GM12878 (cell line): ENCODE results near the gene ESRRG. TPM values are rescaled to one million over a fixed set of nuclear protein-coding genes. Genes with fewer than 3 reads are reported as not detected.

Experiments
- ATAC-seq: fragments of 200-7000 bp; cut with Tn5 transposase; 3 replicates; pipeline ENCODE4 v1.9.1; 2020; ENCODE audit warnings: mild to moderate bottlenecking, moderate library complexity
- BruUV-seq: library from RNA; stranded (reverse); fragments of 400-500 nt; replicated peaks from 2 replicates; lab custom pipeline; 2021; lab: Mats Ljungman, UMichigan
- CTCF ChIA-PET: fragments of 300-600 bp; sonication (Branson Sonifier 250); formaldehyde crosslinking; extraction: SDS; loops from one replicate; lab custom pipeline; 2021; ENCODE audit warnings: inconsistent platforms; lab: Yijun Ruan, JAX
- POLR2A ChIA-PET: fragments of 350-600 bp; formaldehyde crosslinking; extraction: SDS; loops from one replicate; lab custom pipeline; 2021; ENCODE audit warnings: inconsistent platforms; lab: Charles Lee
- RAD21 ChIA-PET: fragments of 300-600 bp; sonication (Branson Sonifier 250); formaldehyde crosslinking; loops from one replicate; lab custom pipeline; 2023; ENCODE audit warnings: antibody characterized with exemption; ENCODE audit not compliant: unreplicated experiment; lab: Charles Lee
- SMC1A ChIA-PET: fragments of 300-600 bp; sonication (Branson Sonifier 250); formaldehyde crosslinking; loops from one replicate; lab custom pipeline; 2023; ENCODE audit not compliant: unreplicated experiment, uncharacterized antibody; lab: Charles Lee
- DNase-seq: peaks from one replicate; pipeline ENCODE4 v3.0.0-alpha.2; 2011; ENCODE audit warnings: low read depth, low spot score
- FAIRE-seq: peaks from 3 replicates; lab custom pipeline; 2011; peaks lifted over from hg19 to GRCh38; lab: Jason Lieb, UNC
- H2AFZ ChIP-seq: 2 replicates; pipeline ENCODE4 v1.6.0; 2011; ENCODE audit warnings: low read depth, low read length, control low read depth; ENCODE audit not compliant: control insufficient read depth
- H3K27ac ChIP-seq: 2 replicates; pipeline ENCODE4 v1.5.1; 2011; ENCODE audit warnings: control low read depth; ENCODE audit not compliant: control insufficient read depth, insufficient read depth
- H3K27me3 ChIP-seq, 2 experiments: replicated peaks in 1 of 2; 2 replicates each; pipeline versions ENCODE4 v1.6.0 to v1.6.1; 2011; ENCODE audit warnings: low read length in 1 of 2; ENCODE audit not compliant: control insufficient read depth in 2 of 2, insufficient read depth in 2 of 2
- H3K36me3 ChIP-seq, 2 experiments: 2 replicates each; pipeline ENCODE4 v1.5.1; 2011; ENCODE audit warnings: low read length in 1 of 2; ENCODE audit not compliant: control insufficient read depth in 2 of 2, insufficient read depth in 2 of 2
- H3K4me1 ChIP-seq: 2 replicates; pipeline ENCODE4 v1.6.1; 2011; ENCODE audit warnings: mild to moderate bottlenecking, low read length, moderate library complexity, mixed read lengths; ENCODE audit not compliant: control insufficient read depth, insufficient read depth
- H3K4me2 ChIP-seq: 2 replicates; pipeline ENCODE4 v1.6.0; 2011; ENCODE audit warnings: control low read depth; ENCODE audit not compliant: control insufficient read depth, insufficient read depth
- H3K4me3 ChIP-seq: fragments of 200-600 bp; sonication (generic); 2 replicates; pipeline ENCODE4 v1.5.1; 2016
- H3K79me2 ChIP-seq: 2 replicates; pipeline ENCODE4 v1.6.0; 2011; ENCODE audit warnings: low read length; ENCODE audit not compliant: control insufficient read depth, insufficient read depth
- H3K9ac ChIP-seq: 2 replicates; pipeline ENCODE4 v1.8.0; 2011; ENCODE audit warnings: low read length, control low read depth, mixed read lengths; ENCODE audit not compliant: control insufficient read depth, insufficient read depth
- H3K9me3 ChIP-seq: replicated peaks from 3 replicates; pipeline ENCODE4 v1.5.1; 2011; ENCODE audit warnings: mild to moderate bottlenecking, low read length; ENCODE audit not compliant: control insufficient read depth, insufficient read depth
- H4K20me1 ChIP-seq: 2 replicates; pipeline ENCODE4 v1.6.0; 2011; ENCODE audit not compliant: control insufficient read depth, insufficient read depth
- ASH2L ChIP-seq: fragments of 300-600, 200-600 bp; sonication (generic); IDR thresholded peaks from 2 replicates; pipeline ENCODE4 v1.6.1; 2017; ENCODE audit warnings: low read depth, mild to moderate bottlenecking, borderline replicate concordance
- EGR1 ChIP-seq, 2 experiments: IDR thresholded peaks; 1 replicate in 1 of 2; 2 replicates in 1 of 2; pipeline ENCODE4 v1.6.1; 2011 to 2012; ENCODE audit warnings: low read depth in 2 of 2, low read length in 2 of 2, borderline replicate concordance in 1 of 2, mild to moderate bottlenecking in 1 of 2, moderate library complexity in 1 of 2
- GABPA ChIP-seq: IDR thresholded peaks from 2 replicates; pipeline ENCODE4 v1.6.1; 2014; ENCODE audit warnings: antibody characterized with exemption, low read depth, mild to moderate bottlenecking, inconsistent platforms
- GATAD2B ChIP-seq: fragments of 450-650 bp; conservative IDR thresholded peaks from 2 replicates; pipeline ENCODE4 v1.6.1; 2017; ENCODE audit warnings: low read depth, mild to moderate bottlenecking, moderate library complexity
- HCFC1 ChIP-seq: fragments of 150-350 bp; IDR thresholded peaks from 2 replicates; pipeline ENCODE4 v1.6.1; 2014; ENCODE audit warnings: low read length
- HDAC2 ChIP-seq: fragments of 200-600 bp; sonication (generic); IDR thresholded peaks from 2 replicates; pipeline ENCODE4 v1.6.1; 2017
- MEF2A ChIP-seq: IDR thresholded peaks from 2 replicates; pipeline ENCODE4 v1.6.1; 2011; ENCODE audit warnings: low read depth, mild to moderate bottlenecking, low read length, moderate library complexity; ENCODE audit not compliant: insufficient read depth
- SREBF1 ChIP-seq: IDR thresholded peaks from 2 replicates; pipeline ENCODE4 v1.6.1; 2012; ENCODE audit warnings: mild to moderate bottlenecking, low read length
- YBX1 ChIP-seq: fragments of 450-650 bp; IDR thresholded peaks from 2 replicates; pipeline ENCODE4 v1.6.1; 2016; ENCODE audit warnings: antibody characterized with exemption
- in situ Hi-C: fragments of 300-500 bp; cut with MboI; formaldehyde crosslinking; loops from 9 replicates; pipeline ENCODE4 v1.14.3; 2018; ENCODE audit warnings: mixed read lengths
- intact Hi-C: fragments of 100-400 bp; cut with micrococcal nuclease; formaldehyde crosslinking; loops from one replicate; pipeline ENCODE4 v1.14.2; 2022; ENCODE audit not compliant: unreplicated experiment
- polyA plus RNA-seq, 11 experiments: library from polyadenylated mRNA; depleted of rRNA in 4 of 11; unstranded in 6 of 11; stranded (reverse) in 5 of 11; fragments of >200 nt; fragmentation: Nextera tagmentation in 4 of 11; fragmentation: Illumina TruSeq in 1 of 11; extraction: Ambion mirVana in 4 of 11; extraction: Trizol in 1 of 11; gene quantifications; 1 replicate in 1 of 11; 2 replicates in 10 of 11; pipeline versions ENCODE4 v1.2.1 to v1.2.3, GENCODE V29; 2011 to 2016; ENCODE audit warnings: inconsistent platforms in 2 of 11, missing spikeins in 2 of 11, low read depth in 1 of 11
- total RNA-seq, 4 experiments: library from RNA; depleted of rRNA in 3 of 4; stranded (reverse); fragments of >200 nt in 3 of 4; fragmentation: Illumina TruSeq in 1 of 4; extraction: Trizol in 1 of 4; gene quantifications; 2 replicates each; pipeline versions ENCODE4 v1.2.1 to v1.2.3, GENCODE V29; 2013 to 2021
- TF ChIP-seq, protein P1 (sequence below): fragments of 450-650 bp; IDR thresholded peaks from 2 replicates; pipeline ENCODE4 v1.6.1; 2017; ENCODE audit warnings: low read depth, mild to moderate bottlenecking, moderate library complexity

The ESRRG gene
- total and polyA plus RNA-seq, 10 of the 15 experiments (the other 5 are each of a cell fraction or from before 2014, with no cell fraction given): 0.03 TPM; not detected in 9

- no peak overlapping the region for H3K4me3 ChIP-seq
- no peak overlapping the region for H3K9ac ChIP-seq
- in situ Hi-C loops: no loop called here
- H2AFZ ChIP-seq: no peak overlapping the region
- no peak for ATAC-seq
- ChIA-PET RAD21 (no interaction called here), POLR2A (no interaction called here), CTCF (no interaction called here), SMC1A (interaction anchor here (0.7 kb wide), 1 partner anchor 121 kb away, joined by 4 read pairs; no protein-coding TSS in a partner anchor)
- no peaks in the 10 kb centered on the region for H3K27me3 ChIP-seq
- intact Hi-C loops: no loop called here
- no peaks in the 10 kb centered on the region for H3K9me3 ChIP-seq
- no peaks in the 10 kb centered on the region for H3K79me2 ChIP-seq
- no peaks in the 10 kb centered on the region for H4K20me1 ChIP-seq
- no peak overlapping the region for H3K27ac ChIP-seq
- no peaks in the 10 kb centered on the region for H3K4me1 ChIP-seq
- H3K4me2 ChIP-seq: no peak overlapping the region
- no peak for FAIRE-seq
- BruUV-seq: no TSS peak
- no peak for DNase-seq
- no peaks in the 10 kb centered on the region for H3K36me3 ChIP-seq
- TF ChIP-seq GATAD2B: no peak
- TF ChIP-seq, protein P1, sequence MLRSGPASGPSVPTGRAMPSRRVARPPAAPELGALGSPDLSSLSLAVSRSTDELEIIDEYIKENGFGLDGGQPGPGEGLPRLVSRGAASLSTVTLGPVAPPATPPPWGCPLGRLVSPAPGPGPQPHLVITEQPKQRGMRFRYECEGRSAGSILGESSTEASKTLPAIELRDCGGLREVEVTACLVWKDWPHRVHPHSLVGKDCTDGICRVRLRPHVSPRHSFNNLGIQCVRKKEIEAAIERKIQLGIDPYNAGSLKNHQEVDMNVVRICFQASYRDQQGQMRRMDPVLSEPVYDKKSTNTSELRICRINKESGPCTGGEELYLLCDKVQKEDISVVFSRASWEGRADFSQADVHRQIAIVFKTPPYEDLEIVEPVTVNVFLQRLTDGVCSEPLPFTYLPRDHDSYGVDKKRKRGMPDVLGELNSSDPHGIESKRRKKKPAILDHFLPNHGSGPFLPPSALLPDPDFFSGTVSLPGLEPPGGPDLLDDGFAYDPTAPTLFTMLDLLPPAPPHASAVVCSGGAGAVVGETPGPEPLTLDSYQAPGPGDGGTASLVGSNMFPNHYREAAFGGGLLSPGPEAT: no peak
- no peak for TF ChIP-seq MEF2A
- no peak for TF ChIP-seq GABPA
- TF ChIP-seq ASH2L: no peak
- TF ChIP-seq HCFC1: no peak
- no peak for TF ChIP-seq YBX1
- no peak for TF ChIP-seq SREBF1
- TF ChIP-seq HDAC2: no peak
- TF ChIP-seq EGR1 (IDR thresholded peaks at IDR 0.05; ENCODE audit: borderline replicate concordance in 1 of 2, low read depth in 2 of 2, low read length in 2 of 2): no peak
Measured at GRCh38 chr1:216457356-216457755, 265.9 kb downstream of the ESRRG start.
